HEK293 (cell line): ENCODE results near the gene LRRN4.

Experiments
- CTCF ChIA-PET: fragments of 350-600 bp; formaldehyde crosslinking; extraction: SDS; loops from one replicate; lab custom pipeline; 2021; ENCODE audit warnings: antibody characterized with exemption; lab: Yijun Ruan, JAX
- POLR2A ChIA-PET: fragments of 300-600 bp; formaldehyde crosslinking; extraction: SDS; loops from one replicate; lab custom pipeline; 2020; ENCODE audit warnings: antibody characterized with exemption, inconsistent platforms; lab: Yijun Ruan, JAX
- H3K27ac ChIP-seq: fragments of 200-500 bp; sonication (Bioruptor generic); 2 replicates; pipeline ENCODE4 v1.5.1; 2014; ENCODE audit warnings: low read depth, low read length, control low read depth, inconsistent platforms; ENCODE audit errors: extremely low read depth
- H3K36me3 ChIP-seq, 2 experiments: fragments of 200-500 bp in 1 of 2; sonication (Bioruptor generic) in 1 of 2; 1 replicate in 1 of 2; 2 replicates in 1 of 2; pipeline ENCODE4 v1.5.1; 2014 to 2017; ENCODE audit warnings: inconsistent platforms in 2 of 2, low read length in 2 of 2; ENCODE audit not compliant: control insufficient read depth in 2 of 2, insufficient read depth in 1 of 2
- H3K4me1 ChIP-seq: fragments of 200-500 bp; sonication (Bioruptor generic); 2 replicates; pipeline ENCODE4 v1.5.1; 2014; ENCODE audit warnings: mild to moderate bottlenecking, low read length, inconsistent platforms; ENCODE audit not compliant: control insufficient read depth, insufficient read depth
- H3K4me3 ChIP-seq: 2 replicates; pipeline ENCODE4 v1.5.1; 2011; ENCODE audit warnings: low read depth, mild to moderate bottlenecking, control low read depth, low read length, moderate library complexity
- H3K9me3 ChIP-seq: fragments of 200-500 bp; sonication (Bioruptor generic); 2 replicates; pipeline ENCODE4 v1.5.1; 2014; ENCODE audit warnings: low read depth, low read length, inconsistent platforms; ENCODE audit not compliant: control insufficient read depth, insufficient read depth
- GLI4 ChIP-seq: fragments of 450-650 bp; formaldehyde crosslinking; IDR thresholded peaks from 2 replicates; pipeline ENCODE4 v1.5.1; 2016; ENCODE audit warnings: missing biosample characterization, missing genetic modification characterization
- HOXD13 ChIP-seq: sonication (generic); formaldehyde crosslinking; IDR thresholded peaks from 2 replicates; pipeline ENCODE4 v1.8.0; 2022; ENCODE audit warnings: missing genetic modification reagents, borderline replicate concordance
- PRDM10 ChIP-seq: fragments of 450-650 bp; formaldehyde crosslinking; IDR thresholded peaks from 2 replicates; pipeline ENCODE4 v1.5.1; 2016; ENCODE audit warnings: missing biosample characterization, missing genetic modification characterization
- SCRT1 ChIP-seq: fragments of 450-650 bp; formaldehyde crosslinking; IDR thresholded peaks from 2 replicates; pipeline ENCODE4 v1.5.1; 2016; ENCODE audit warnings: missing biosample characterization, missing genetic modification characterization, borderline replicate concordance
- TSHZ1 ChIP-seq: fragments of 450-650 bp; formaldehyde crosslinking; IDR thresholded peaks from 2 replicates; pipeline ENCODE4 v1.5.1; 2016; ENCODE audit warnings: missing biosample characterization, missing genetic modification characterization, borderline replicate concordance
- ZEB2 ChIP-seq: fragments of 450-650 bp; formaldehyde crosslinking; IDR thresholded peaks from 2 replicates; pipeline ENCODE4 v1.5.1; 2016; ENCODE audit warnings: missing biosample characterization, missing genetic modification characterization
- ZFP41 ChIP-seq: fragments of 450-650 bp; formaldehyde crosslinking; IDR thresholded peaks from 2 replicates; pipeline ENCODE4 v1.5.1; 2016; ENCODE audit warnings: missing biosample characterization, missing genetic modification characterization, borderline replicate concordance
- ZIC2 ChIP-seq: fragments of 450-650 bp; formaldehyde crosslinking; IDR thresholded peaks from 2 replicates; pipeline ENCODE4 v1.5.1; 2016; ENCODE audit warnings: missing biosample characterization, missing genetic modification characterization
- ZNF121 ChIP-seq: fragments of 450-650 bp; formaldehyde crosslinking; IDR thresholded peaks from 2 replicates; pipeline ENCODE4 v1.5.1; 2016; ENCODE audit warnings: missing biosample characterization, missing genetic modification characterization
- ZNF132 ChIP-seq: fragments of 450-650 bp; formaldehyde crosslinking; IDR thresholded peaks from 2 replicates; pipeline ENCODE4 v1.5.1; 2017; ENCODE audit warnings: missing biosample characterization, missing genetic modification characterization, borderline replicate concordance
- ZNF140 ChIP-seq: fragments of 450-650 bp; formaldehyde crosslinking; IDR thresholded peaks from 2 replicates; pipeline ENCODE4 v1.5.1; 2016; ENCODE audit warnings: missing biosample characterization, missing genetic modification characterization
- ZNF24 ChIP-seq: fragments of 450-650 bp; formaldehyde crosslinking; IDR thresholded peaks from 2 replicates; pipeline ENCODE4 v1.5.1; 2016; ENCODE audit warnings: missing biosample characterization, missing genetic modification characterization
- ZNF274 ChIP-seq, 2 experiments: fragments of 200-500 bp in 1 of 2; fragments of 450-650 bp in 1 of 2; sonication (Bioruptor generic) in 1 of 2; formaldehyde crosslinking in 1 of 2; IDR thresholded peaks; 2 replicates each; pipeline versions ENCODE4 v1.5.1 to v1.6.1; 2014 to 2016; ENCODE audit warnings: borderline replicate concordance in 1 of 2, inconsistent platforms in 1 of 2, low read length in 1 of 2, missing biosample characterization in 1 of 2, missing genetic modification characterization in 1 of 2
- ZNF341 ChIP-seq: fragments of 450-650 bp; formaldehyde crosslinking; IDR thresholded peaks from 2 replicates; pipeline ENCODE4; 2016; ENCODE audit warnings: low read depth, missing biosample characterization, missing genetic modification characterization
- ZNF544 ChIP-seq: fragments of 450-650 bp; formaldehyde crosslinking; IDR thresholded peaks from 2 replicates; pipeline ENCODE4 v1.5.0; 2017; ENCODE audit warnings: missing biosample characterization, missing genetic modification characterization
- ZNF555 ChIP-seq: fragments of 450-650 bp; formaldehyde crosslinking; conservative IDR thresholded peaks from 2 replicates; pipeline ENCODE4 v1.5.1; 2017; ENCODE audit warnings: missing biosample characterization, mild to moderate bottlenecking, missing genetic modification characterization, inconsistent platforms
- ZNF561 ChIP-seq: fragments of 450-650 bp; IDR thresholded peaks from 2 replicates; pipeline ENCODE4 v1.5.1; 2018; ENCODE audit warnings: missing biosample characterization, missing genetic modification characterization, borderline replicate concordance
- ZNF585B ChIP-seq: fragments of 450-650 bp; formaldehyde crosslinking; IDR thresholded peaks from 2 replicates; pipeline ENCODE4 v1.5.1; 2016; ENCODE audit warnings: missing biosample characterization, missing genetic modification characterization
- ZNF626 ChIP-seq: fragments of 450-650 bp; sonication (Bioruptor Pico); formaldehyde crosslinking; IDR thresholded peaks from 2 replicates; pipeline ENCODE4 v1.5.1; 2018; ENCODE audit warnings: missing biosample characterization, missing genetic modification characterization, inconsistent platforms
- ZNF843 ChIP-seq: fragments of 450-650 bp; formaldehyde crosslinking; IDR thresholded peaks from 2 replicates; pipeline ENCODE4 v1.5.1; 2016; ENCODE audit warnings: missing biosample characterization, missing genetic modification characterization
- ZSCAN5A ChIP-seq: fragments of 450-650 bp; formaldehyde crosslinking; IDR thresholded peaks from 2 replicates; pipeline ENCODE4 v1.5.1; 2016; ENCODE audit warnings: missing biosample characterization, missing genetic modification characterization
- TF ChIP-seq, protein P1 (sequence below): fragments of 450-650 bp; formaldehyde crosslinking; IDR thresholded peaks from 2 replicates; pipeline ENCODE4 v1.5.1; 2016; ENCODE audit warnings: missing biosample characterization, missing genetic modification characterization
- TF ChIP-seq, protein P2 (sequence below): fragments of 450-650 bp; formaldehyde crosslinking; IDR thresholded peaks from 2 replicates; pipeline ENCODE4 v1.5.1; 2017; ENCODE audit warnings: missing biosample characterization, missing genetic modification characterization

The LRRN4 gene

GRCh38 chr20:5996765-5997164 is 57.1 kb downstream of the LRRN4 start:
- no peak overlapping the region for H3K27ac ChIP-seq
- ChIA-PET POLR2A (interaction anchor here (0.5 kb wide), 1 partner anchor 251 kb away, joined by 3 read pairs; no protein-coding TSS in a partner anchor), CTCF (interaction anchor here (1.1 to 1.3 kb wide), 3 partner anchors 11 to 467 kb away, joined by 3 to 6 read pairs (median 4); no protein-coding TSS in a partner anchor)
- TF ChIP-seq, protein P1, sequence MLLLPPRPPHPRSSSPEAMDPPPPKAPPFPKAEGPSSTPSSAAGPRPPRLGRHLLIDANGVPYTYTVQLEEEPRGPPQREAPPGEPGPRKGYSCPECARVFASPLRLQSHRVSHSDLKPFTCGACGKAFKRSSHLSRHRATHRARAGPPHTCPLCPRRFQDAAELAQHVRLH (tag by site-specific recombination): no peak
- no peak for TF ChIP-seq ZNF274 (IDR thresholded peaks at IDR 0.05; ENCODE audit: low read length)
- TF ChIP-seq ZNF274 (tag by site-specific recombination; IDR thresholded peaks at IDR 0.05; ENCODE audit: borderline replicate concordance): no peak
- TF ChIP-seq ZNF555: no peak
- no peak for TF ChIP-seq ZNF341
- no peak for TF ChIP-seq ZNF121 (tag by site-specific recombination)
- no peak for TF ChIP-seq ZNF585B (tag by site-specific recombination)
- TF ChIP-seq ZNF132 (tag by site-specific recombination): no peak
- TF ChIP-seq SCRT1 (tag by site-specific recombination): no peak
- no peaks in the 10 kb centered on the region for H3K4me1 ChIP-seq
- peaks cover 18 to 68% of the 10 kb centered on the region in 2 experiments for H3K36me3 ChIP-seq
- no peak overlapping the region for H3K4me3 ChIP-seq
- H3K9me3 ChIP-seq: no peaks in the 10 kb centered on the region

DNA sequence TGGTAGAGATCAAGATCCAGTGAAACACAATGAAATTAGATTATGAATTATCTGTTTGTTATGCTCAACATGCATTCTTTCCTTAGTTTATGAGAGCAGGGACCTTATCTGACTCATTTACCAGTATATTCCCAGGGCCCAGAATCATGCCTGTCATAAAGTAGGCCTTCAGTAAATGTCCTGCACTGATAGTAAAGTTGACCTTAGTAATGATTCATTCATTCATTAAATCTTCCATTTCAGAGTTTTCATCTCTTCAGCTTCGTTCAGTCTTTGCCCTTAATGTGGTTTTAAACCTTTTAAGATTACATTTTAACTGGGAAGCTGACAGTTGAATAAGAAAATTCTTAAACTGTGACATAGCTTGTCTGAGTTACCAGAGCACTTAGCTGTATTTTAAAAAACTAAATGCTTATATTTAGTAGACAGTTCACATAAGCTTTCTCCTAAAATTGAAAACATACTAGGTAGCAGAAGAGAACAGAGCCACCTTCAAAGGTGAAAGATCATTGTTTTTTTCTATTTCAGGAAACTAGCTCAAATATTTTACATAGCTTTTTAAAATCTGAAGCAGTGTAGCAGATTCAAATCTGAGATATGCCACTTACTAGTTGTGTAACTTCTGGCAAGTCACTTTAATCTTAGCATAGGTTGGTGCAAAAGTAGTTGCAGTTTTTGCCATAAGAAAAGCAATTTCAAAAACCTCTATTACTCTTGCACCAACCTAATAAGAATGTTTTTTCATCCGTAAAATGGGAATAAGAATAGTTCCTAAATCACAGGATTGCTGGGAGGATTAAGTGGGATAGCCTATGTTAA is 62.0 kb downstream of the LRRN4 start:
- ChIA-PET POLR2A (no interaction called here), CTCF (interaction anchor here (0.8 to 1.4 kb wide), 3 partner anchors 11 to 463 kb away, joined by 4 to 5 read pairs (median 4); no protein-coding TSS in a partner anchor)
- H3K4me3 ChIP-seq: no peak overlapping the region
- no peak overlapping the region for H3K27ac ChIP-seq
- H3K4me1 ChIP-seq: no peaks in the 10 kb centered on the region
- H3K36me3 ChIP-seq: peaks cover 32 to 88% of the 10 kb centered on the region in 2 experiments
- no peaks in the 10 kb centered on the region for H3K9me3 ChIP-seq
- TF ChIP-seq TSHZ1 (tag by site-specific recombination) (no peak), SCRT1 (tag by site-specific recombination) (no peak), HOXD13 (no peak), ZNF561 (no peak), ZNF24 (no peak), ZNF544 (no peak), ZSCAN5A (no peak), ZIC2 (tag by site-specific recombination) (no peak), ZFP41 (no peak), GLI4 (tag by site-specific recombination) (no peak), ZNF843 (tag by site-specific recombination) (no peak), PRDM10 (tag by site-specific recombination) (no peak), ZNF140 (tag by site-specific recombination) (no peak), ZNF626 (tag by site-specific recombination) (no peak), ZEB2 (tag by site-specific recombination) (no peak)
- TF ChIP-seq, protein P2, sequence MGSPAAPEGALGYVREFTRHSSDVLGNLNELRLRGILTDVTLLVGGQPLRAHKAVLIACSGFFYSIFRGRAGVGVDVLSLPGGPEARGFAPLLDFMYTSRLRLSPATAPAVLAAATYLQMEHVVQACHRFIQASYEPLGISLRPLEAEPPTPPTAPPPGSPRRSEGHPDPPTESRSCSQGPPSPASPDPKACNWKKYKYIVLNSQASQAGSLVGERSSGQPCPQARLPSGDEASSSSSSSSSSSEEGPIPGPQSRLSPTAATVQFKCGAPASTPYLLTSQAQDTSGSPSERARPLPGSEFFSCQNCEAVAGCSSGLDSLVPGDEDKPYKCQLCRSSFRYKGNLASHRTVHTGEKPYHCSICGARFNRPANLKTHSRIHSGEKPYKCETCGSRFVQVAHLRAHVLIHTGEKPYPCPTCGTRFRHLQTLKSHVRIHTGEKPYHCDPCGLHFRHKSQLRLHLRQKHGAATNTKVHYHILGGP (tag by site-specific recombination): no peak
